H1 (cell line): ENCODE results near the gene ZC3H12C.

Experiments
- CBX5 ChIP-seq: fragments of 300-800, 300-1000 bp; sonication (generic); IDR thresholded peaks from 2 replicates; pipeline ENCODE4 v1.7.1; 2016; ENCODE audit warnings: antibody characterized with exemption, low read length, low read depth
- EZH2 ChIP-seq: fragments of 200-600 bp; sonication (generic); IDR thresholded peaks from 2 replicates; pipeline ENCODE4 v1.7.1; 2012; ENCODE audit warnings: low read depth, mild to moderate bottlenecking, moderate library complexity, low read length, inconsistent platforms; ENCODE audit not compliant: severe bottlenecking
- GABPA ChIP-seq: IDR thresholded peaks from 2 replicates; pipeline ENCODE4 v1.6.1; 2011; ENCODE audit warnings: mild to moderate bottlenecking, low read length, moderate library complexity, borderline replicate concordance; ENCODE audit not compliant: insufficient read depth
- JUND ChIP-seq: IDR thresholded peaks from 2 replicates; pipeline ENCODE4 v1.6.1; 2011; ENCODE audit warnings: mild to moderate bottlenecking, improper control_type of control experiment, low read length
- KDM1A ChIP-seq: fragments of 200-600, 300-600 bp; sonication (generic); IDR thresholded peaks from 2 replicates; pipeline ENCODE4 v1.7.1; 2016; ENCODE audit warnings: mild to moderate bottlenecking, low read length, borderline replicate concordance
- POLR2A ChIP-seq, 2 experiments: IDR thresholded peaks; 1 replicate in 1 of 2; 2 replicates in 1 of 2; pipeline ENCODE4 v1.6.1; 2011; ENCODE audit warnings: low read depth in 2 of 2, low read length in 2 of 2, mild to moderate bottlenecking in 2 of 2; ENCODE audit errors: control extremely low read depth in 1 of 2
- POLR2AphosphoS5 ChIP-seq: IDR thresholded peaks from 2 replicates; pipeline ENCODE4 v1.6.1; 2011; ENCODE audit warnings: low read depth, low read length
- SRF ChIP-seq: IDR thresholded peaks from 2 replicates; pipeline ENCODE4 v1.6.1; 2011; ENCODE audit warnings: mild to moderate bottlenecking, low read depth, low read length, moderate library complexity
- SUZ12 ChIP-seq: fragments of 200-600 bp; sonication (generic); IDR thresholded peaks from 2 replicates; pipeline ENCODE4 v1.6.1; 2012; ENCODE audit warnings: mild to moderate bottlenecking, inconsistent platforms, low read length, moderate library complexity, mixed read lengths
- YY1 ChIP-seq: IDR thresholded peaks from 2 replicates; pipeline ENCODE4 v1.6.1; 2011; ENCODE audit warnings: low read depth, mild to moderate bottlenecking, low read length
- ZNF274 ChIP-seq: IDR thresholded peaks from 2 replicates; pipeline ENCODE4 v1.7.0; 2012; ENCODE audit warnings: low read length, borderline replicate concordance; ENCODE audit errors: extremely low read depth
- TF ChIP-seq, protein P1 (sequence below), 3 experiments: IDR thresholded peaks; 1 replicate in 2 of 3; 2 replicates in 1 of 3; pipeline versions ENCODE4 v1.5.1 to v1.6.1; 2011; ENCODE audit warnings: low read length in 3 of 3, mild to moderate bottlenecking in 3 of 3, inconsistent platforms in 2 of 3, low read depth in 1 of 3, moderate library complexity in 1 of 3; ENCODE audit not compliant: insufficient read depth in 1 of 3; ENCODE audit errors: control extremely low read depth in 1 of 3
- TF ChIP-seq, protein P2 (sequence below): IDR thresholded peaks from 2 replicates; pipeline ENCODE4 v1.6.1; 2012; ENCODE audit warnings: low read length, inconsistent platforms
- TF ChIP-seq, protein P3 (sequence below): IDR thresholded peaks from 2 replicates; pipeline ENCODE4 v1.6.1; 2011; ENCODE audit warnings: low read length, improper control_type of control experiment

DNA sequence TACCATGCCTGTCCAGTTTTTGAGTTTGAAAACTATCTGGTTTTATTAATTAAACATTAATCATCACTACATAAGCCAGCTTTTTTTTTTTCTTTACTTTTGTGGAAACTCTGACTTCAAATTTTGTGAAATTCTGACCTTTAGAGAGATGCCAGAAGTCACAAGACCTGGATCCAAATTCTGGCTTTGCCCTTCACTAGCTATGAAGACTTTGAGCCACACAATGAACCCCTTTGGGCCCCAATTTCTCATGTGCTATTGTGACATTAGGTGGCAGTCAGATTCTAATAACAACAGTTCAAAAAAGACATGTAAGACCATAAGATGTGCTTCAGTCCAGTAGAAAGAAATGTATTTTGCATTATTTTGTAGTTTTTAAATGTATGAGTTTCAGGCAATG is 60.3 kb downstream of the ZC3H12C start:
- TF ChIP-seq ZNF274, result no peak
- no peak for TF ChIP-seq SRF
- TF ChIP-seq POLR2A (IDR thresholded peaks at IDR 0.05; ENCODE audit: control extremely low read depth in 1 of 2, low read depth in 2 of 2, low read length in 2 of 2), result no peak
- TF ChIP-seq, protein P1, sequence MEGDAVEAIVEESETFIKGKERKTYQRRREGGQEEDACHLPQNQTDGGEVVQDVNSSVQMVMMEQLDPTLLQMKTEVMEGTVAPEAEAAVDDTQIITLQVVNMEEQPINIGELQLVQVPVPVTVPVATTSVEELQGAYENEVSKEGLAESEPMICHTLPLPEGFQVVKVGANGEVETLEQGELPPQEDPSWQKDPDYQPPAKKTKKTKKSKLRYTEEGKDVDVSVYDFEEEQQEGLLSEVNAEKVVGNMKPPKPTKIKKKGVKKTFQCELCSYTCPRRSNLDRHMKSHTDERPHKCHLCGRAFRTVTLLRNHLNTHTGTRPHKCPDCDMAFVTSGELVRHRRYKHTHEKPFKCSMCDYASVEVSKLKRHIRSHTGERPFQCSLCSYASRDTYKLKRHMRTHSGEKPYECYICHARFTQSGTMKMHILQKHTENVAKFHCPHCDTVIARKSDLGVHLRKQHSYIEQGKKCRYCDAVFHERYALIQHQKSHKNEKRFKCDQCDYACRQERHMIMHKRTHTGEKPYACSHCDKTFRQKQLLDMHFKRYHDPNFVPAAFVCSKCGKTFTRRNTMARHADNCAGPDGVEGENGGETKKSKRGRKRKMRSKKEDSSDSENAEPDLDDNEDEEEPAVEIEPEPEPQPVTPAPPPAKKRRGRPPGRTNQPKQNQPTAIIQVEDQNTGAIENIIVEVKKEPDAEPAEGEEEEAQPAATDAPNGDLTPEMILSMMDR (IDR thresholded peaks at IDR 0.05; ENCODE audit: control extremely low read depth in 1 of 3, insufficient read depth in 1 of 3, low read depth in 1 of 3, low read length in 3 of 3), result no peak
- TF ChIP-seq SUZ12, result no peak
- TF ChIP-seq POLR2AphosphoS5, result no peak
- no peak for TF ChIP-seq GABPA
- no peak for TF ChIP-seq EZH2
- no peak for TF ChIP-seq CBX5
- no peak for TF ChIP-seq KDM1A
- TF ChIP-seq, protein P2, sequence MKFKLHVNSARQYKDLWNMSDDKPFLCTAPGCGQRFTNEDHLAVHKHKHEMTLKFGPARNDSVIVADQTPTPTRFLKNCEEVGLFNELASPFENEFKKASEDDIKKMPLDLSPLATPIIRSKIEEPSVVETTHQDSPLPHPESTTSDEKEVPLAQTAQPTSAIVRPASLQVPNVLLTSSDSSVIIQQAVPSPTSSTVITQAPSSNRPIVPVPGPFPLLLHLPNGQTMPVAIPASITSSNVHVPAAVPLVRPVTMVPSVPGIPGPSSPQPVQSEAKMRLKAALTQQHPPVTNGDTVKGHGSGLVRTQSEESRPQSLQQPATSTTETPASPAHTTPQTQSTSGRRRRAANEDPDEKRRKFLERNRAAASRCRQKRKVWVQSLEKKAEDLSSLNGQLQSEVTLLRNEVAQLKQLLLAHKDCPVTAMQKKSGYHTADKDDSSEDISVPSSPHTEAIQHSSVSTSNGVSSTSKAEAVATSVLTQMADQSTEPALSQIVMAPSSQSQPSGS, result no peak
- TF ChIP-seq, protein P3, sequence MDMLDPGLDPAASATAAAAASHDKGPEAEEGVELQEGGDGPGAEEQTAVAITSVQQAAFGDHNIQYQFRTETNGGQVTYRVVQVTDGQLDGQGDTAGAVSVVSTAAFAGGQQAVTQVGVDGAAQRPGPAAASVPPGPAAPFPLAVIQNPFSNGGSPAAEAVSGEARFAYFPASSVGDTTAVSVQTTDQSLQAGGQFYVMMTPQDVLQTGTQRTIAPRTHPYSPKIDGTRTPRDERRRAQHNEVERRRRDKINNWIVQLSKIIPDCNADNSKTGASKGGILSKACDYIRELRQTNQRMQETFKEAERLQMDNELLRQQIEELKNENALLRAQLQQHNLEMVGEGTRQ, result no peak
- no peak for TF ChIP-seq YY1
- TF ChIP-seq JUND, result no peak
